AG04449 (cell line): ENCODE results near the gene ADAMTSL1.

Experiments used
- CTCF ChIA-PET: fragments of 350-600 bp; formaldehyde crosslinking; extraction: SDS; loops from one replicate; lab custom pipeline; 2021; ENCODE audit warnings: antibody characterized with exemption; lab: Yijun Ruan, JAX
- POLR2A ChIA-PET: fragments of 400-600, 350-600 bp; formaldehyde crosslinking; extraction: SDS; loops from one replicate; lab custom pipeline; 2020; ENCODE audit warnings: antibody characterized with exemption, inconsistent platforms; lab: Yijun Ruan, JAX
- DNase-seq: peaks from one replicate; pipeline ENCODE4 v3.0.0-alpha.2; 2010; ENCODE audit warnings: low read depth, low spot score
- H3K4me3 ChIP-seq: 2 replicates; pipeline ENCODE4 v1.5.1; 2011; ENCODE audit warnings: low read depth, mild to moderate bottlenecking, control low read depth, low read length
- TF ChIP-seq, protein P1 (sequence below): IDR thresholded peaks from one replicate; pipeline ENCODE4 v1.5.1; 2011; ENCODE audit warnings: mild to moderate bottlenecking, moderate library complexity, low read length, control low read depth, inconsistent platforms; ENCODE audit not compliant: insufficient read depth; ENCODE audit errors: missing control alignments

ADAMTSL1 gene

GRCh38 chr9:18951936-18952335, 478.0 kb downstream of the ADAMTSL1 start:
- CTCF ChIA-PET = no interaction called here
- POLR2A ChIA-PET = no interaction called here
- TF ChIP-seq, protein P1, sequence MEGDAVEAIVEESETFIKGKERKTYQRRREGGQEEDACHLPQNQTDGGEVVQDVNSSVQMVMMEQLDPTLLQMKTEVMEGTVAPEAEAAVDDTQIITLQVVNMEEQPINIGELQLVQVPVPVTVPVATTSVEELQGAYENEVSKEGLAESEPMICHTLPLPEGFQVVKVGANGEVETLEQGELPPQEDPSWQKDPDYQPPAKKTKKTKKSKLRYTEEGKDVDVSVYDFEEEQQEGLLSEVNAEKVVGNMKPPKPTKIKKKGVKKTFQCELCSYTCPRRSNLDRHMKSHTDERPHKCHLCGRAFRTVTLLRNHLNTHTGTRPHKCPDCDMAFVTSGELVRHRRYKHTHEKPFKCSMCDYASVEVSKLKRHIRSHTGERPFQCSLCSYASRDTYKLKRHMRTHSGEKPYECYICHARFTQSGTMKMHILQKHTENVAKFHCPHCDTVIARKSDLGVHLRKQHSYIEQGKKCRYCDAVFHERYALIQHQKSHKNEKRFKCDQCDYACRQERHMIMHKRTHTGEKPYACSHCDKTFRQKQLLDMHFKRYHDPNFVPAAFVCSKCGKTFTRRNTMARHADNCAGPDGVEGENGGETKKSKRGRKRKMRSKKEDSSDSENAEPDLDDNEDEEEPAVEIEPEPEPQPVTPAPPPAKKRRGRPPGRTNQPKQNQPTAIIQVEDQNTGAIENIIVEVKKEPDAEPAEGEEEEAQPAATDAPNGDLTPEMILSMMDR = no peak
- DNase-seq = no peak
- no peak overlapping the region for H3K4me3 ChIP-seq

GRCh38 chr9:18955626-18956025, 481.7 kb downstream of the ADAMTSL1 start:
- TF ChIP-seq, protein P1 = no peak

More at GRCh38 chr9:18955626-18956025, 481.7 kb downstream of the ADAMTSL1 start:
- ChIA-PET CTCF (interaction anchor here (1.5 kb wide), 1 partner anchor 509 kb away, joined by 3 read pairs; no protein-coding TSS in a partner anchor), POLR2A (interaction anchor here (0.6 kb wide), 1 partner anchor 11 kb away, joined by 4 read pairs; no protein-coding TSS in a partner anchor)
- H3K4me3 ChIP-seq = no peak overlapping the region
- DNase-seq = no peak
